NCI-H2107 (cell line): ENCODE results near the gene PUS1.

Experiments used
- DNase-seq: peaks from one replicate; lab custom pipeline; 2025; lab: John Stamatoyannopoulos, UW

PUS1 gene

DNA sequence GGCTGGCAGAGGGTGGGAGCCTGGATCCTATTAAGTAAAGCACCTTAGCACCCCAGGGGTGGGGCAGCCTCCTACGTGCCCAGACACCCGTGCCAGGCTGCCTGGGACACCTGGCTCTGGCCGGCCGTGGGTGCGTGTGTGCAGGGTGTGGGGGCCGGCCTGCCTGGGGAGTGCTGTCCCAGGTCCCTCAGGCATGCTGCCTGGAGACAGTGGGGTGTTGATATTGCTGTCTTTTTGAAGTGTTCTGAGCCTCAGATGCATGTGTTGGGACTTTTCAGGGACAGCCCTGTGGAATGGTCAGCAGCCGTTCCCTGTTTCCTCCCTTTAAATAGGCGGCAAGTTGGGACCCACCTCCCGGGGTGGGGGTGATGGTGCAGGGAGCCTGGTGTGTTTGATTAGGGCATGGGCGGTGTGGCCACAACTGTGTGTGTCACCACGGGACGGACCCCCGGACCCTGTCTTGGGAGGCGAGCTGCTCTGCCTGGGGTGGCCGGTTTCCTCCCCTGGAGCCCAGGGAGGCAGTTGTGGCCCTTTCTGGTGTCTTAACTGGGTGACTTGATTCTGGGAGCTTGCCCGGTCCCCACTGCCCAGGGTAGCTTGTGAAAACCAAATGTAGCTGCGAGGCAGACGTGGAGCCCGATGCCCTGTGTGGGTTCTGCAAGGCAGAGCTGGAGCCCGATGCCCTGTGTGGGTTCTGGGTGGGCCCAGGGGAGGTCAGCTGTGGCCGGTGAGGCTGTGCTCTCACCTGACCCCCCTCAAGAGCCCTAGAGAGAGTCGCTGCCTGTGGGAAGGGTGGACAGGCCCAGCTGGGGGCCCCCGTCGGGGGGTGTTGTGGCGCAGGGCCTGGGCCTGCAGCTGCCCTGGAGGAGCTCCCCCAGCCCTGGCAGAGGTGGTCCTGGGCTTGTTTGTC is 26.5 kb upstream of the PUS1 start:
- DNase-seq = no peak

GRCh38 chr12:131903270-131904255 is 25.5 kb upstream of the PUS1 start:
- no peak for DNase-seq

GRCh38 chr12:131904346-131904745 is 24.7 kb upstream of the PUS1 start:
- DNase-seq = no peak

DNA sequence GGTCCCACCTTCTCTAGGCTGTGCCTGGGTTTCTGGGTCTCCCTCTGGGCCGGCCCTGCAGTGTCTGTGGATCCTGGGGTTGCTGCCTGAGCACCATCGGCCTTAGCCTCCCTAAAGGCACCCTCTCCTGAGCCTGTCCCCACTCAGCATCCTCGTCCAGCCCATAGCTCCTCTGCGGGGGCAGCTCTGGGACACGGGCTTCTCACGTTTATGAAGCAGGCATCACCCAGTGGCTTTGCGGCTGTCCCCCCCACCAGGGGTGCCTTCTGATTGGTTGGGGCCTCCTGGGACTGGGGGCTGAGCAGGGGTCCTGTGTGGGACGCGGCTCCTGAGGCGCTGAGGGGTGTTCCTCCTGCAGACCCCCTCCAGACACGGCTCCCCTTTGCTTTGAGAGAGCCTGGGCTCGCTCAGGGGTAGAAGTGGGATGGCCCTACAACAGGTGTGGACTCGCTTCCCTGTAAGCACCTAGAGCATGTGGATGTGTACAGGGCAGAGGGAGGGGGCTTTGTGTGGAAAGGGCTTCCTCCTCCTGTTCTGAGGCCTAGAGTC is 23.9 kb upstream of the PUS1 start:
- no peak for DNase-seq

DNA sequence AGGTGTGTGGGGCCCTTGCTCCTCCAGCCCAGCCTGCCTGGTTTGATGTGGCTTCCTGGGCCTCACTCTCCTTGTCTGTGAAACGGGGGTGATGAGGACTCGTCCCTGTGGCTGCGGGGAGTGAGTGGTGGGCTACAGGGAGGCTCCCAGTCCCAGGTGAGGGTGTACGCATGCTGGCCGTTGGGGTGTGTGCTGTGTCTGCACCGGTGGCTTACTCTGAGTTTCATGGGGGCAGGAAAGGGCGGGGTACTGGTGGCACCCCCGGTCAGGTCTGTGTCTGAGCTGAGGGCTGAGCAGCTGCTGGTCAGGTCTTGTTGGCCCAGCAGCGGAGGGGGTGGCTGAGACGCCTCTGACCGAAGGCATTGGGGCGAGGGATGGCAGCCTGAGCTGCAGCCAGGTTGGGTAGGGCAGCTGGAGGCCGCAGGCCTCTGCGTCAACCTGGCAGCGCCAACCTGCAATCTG is 23.4 kb upstream of the PUS1 start:
- no peak for DNase-seq

DNA sequence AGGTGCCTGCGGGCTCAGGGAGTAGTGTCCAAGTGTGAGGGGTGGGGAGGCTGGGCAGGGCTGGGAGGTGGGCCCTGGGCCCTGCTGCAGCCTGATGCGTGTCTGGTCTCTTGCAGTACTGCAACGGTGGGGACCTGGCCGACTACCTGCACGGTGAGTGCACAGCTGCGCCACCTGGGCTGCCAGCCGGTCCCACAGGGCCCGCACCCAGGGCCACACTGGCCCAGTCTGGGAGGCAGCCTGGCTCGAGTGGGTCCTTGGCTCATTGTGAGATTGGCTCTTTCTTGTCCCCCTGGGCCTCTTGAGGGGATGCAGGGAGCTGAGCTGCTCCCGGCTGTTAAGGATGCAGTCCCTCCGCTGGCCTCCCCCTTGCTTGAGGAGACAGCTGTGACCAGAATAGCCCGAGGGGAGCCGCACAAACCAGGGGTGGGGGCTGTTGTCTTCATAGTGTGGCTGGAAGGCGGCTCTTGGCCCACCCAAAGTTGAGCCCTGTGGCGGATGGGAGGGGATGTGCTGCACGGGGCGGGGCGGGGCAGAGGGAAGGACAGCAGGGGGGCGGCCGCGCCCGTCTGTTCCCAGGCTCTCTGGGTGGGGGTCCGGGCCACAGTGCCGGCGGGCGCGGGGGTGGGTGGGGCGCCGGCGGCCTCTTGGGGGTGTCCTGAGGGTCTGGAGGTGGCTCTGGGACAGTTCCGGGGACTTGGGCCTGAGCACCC is 21.5 kb upstream of the PUS1 start:
- no peak for DNase-seq

GRCh38 chr12:131908092-131909080 is 20.7 kb upstream of the PUS1 start:
- DNase-seq = no peak

DNA sequence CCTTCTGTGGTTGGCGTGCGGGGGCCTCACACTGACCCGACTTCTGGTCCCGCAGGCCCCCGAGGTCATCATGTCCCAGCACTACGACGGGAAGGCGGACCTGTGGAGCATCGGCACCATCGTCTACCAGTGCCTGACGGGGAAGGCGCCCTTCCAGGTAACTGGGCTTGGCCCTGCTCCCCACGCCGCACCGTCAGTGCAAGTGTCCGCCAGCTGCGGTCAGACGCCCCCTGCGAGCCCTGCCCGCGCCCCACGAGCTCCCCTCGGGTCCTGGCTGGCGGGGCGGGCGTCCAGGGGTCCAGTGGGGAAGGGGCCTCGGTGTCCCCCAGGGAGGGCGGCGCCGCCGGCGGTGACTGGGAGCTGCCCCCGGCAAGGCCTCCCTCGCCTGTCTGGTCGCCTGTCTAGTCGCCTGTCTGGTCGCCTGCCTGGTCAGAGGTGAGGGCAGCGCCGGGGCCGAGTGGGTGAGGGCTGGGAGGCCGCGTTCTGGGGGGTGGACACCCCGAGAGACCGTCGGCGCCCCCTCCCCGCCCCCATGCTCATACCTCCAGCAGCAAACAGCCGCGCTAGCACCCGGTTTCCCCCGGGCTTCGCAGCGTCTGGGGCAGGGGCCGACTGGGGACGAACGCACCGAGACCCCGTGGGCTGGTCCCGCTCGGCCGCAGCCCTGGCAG is 19.9 kb upstream of the PUS1 start:
- DNase-seq = no peak

- no peak for DNase-seq
These were observed 19.3 kb upstream of the PUS1 start for GRCh38 chr12:131909752-131910219.

DNA sequence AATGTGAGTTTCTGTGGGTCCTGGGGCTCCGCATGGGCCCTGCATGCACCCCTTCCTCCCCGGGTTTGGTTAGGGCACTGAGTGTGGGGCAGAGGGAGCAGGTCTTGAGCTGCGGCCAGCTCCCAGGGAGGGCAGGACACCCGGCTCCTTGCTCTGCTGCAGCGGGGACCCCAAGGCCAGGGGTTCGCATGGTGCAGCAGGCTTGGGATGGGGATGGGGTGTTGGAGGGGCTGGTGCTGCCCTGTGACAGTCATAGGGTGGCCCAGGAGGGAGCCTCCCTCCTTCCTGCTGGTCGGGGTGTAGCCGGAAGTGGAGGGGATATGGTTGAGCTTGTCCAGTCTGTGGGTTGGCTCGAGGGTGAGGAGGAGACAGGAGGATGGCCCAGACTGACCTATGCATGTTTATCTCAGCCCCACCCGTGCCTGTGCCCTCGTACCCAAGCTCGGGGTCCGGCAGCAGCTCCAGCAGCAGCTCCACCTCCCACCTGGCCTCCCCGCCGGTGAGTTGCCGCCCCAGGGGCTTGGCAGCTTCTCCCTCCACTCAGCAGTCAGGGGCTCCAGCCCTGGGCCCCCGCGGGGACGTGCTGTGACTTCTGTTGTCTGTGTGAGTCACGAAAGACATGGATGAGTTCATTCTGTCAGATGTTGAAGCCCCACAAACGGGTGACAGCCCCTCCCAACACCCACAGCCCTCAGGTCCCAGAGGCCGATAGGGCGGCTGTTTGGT is 18.6 kb upstream of the PUS1 start:
- DNase-seq = no peak

GRCh38 chr12:131911028-131911650 is 17.9 kb upstream of the PUS1 start:
- no peak for DNase-seq

DNA sequence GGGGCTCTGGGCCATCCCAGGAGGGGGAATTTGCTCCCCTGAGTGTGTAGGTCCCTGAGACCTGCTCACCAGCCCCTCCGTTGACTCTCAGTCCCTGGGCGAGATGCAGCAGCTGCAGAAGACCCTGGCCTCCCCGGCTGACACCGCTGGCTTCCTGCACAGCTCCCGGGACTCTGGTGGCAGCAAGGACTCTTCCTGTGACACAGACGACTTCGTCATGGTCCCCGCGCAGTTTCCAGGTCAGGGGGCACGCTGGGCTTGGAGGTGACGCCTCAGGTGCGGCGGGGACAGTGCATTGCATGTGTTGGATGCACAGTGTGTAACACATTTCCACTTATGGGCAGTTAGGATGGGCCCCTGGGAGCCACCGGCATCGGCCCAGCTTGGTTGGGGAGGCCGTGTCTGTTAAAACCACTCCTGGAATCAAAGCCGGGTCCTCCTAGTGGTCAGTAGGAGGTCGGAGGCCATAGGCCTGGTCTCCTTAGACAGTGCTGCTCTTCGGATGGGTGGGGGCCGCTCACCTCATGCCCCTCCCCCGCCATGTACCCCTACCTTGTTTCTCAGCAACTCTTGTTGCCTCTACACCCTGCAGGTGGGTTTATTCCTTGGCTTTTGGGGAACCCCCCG is 17.1 kb upstream of the PUS1 start:
- DNase-seq = no peak

DNA sequence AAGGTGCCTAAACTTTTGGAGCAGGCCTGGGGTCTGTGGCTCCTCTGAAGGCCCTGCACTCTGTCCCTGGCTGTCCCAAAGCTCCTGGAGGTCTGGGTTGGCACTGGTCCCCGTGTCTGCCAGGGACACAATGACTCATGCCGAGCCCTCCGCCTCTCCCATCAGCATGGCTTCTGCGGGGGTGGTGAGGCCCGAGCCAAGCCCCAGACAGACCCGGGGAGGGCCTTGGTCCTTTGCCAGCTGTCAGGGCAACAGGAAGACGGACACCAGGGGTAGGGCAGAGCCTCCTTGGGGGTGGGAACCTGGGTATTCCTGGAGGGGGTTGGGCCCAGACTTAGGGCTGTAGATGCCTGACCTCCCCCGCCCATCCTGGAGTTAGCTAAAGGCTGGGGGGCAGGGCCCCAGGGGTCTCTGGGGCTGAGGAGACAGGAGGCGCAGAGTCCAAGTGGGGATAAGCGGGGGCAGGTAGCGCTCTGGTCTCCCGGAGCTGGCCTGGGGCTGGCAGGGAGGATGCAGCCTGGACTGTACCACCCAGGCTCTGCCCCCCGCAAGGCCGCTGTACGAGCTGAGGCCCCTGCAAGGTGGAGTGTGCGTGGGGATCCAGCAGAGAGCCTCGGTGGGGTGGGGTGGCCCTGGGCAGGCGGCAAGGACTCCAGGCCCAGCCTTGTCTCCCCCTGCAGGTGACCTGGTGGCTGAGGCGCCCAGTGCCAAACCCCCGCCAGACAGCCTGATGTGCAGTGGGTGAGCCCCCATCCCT is 16.4 kb upstream of the PUS1 start:
- no peak for DNase-seq

DNA sequence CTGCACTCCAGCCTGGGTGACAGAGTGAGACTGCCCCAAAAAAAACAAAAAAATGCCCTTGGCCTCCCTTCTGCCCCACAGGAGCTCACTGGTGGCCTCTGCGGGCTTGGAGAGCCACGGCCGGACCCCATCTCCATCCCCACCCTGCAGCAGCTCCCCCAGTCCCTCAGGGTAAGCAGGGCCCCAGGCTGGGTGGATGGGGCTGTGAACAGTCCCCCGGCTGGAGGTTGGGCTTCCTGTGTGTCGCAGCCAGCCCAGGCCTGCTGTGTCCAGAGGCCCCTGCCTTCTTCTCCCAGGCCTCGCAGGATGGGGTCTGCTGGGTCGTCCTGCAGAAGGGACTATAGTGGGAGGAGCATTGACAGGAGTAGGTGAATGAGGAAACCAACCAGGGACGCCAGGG is 15.4 kb upstream of the PUS1 start:
- DNase-seq = no peak

GRCh38 chr12:131914179-131914702 is 14.8 kb upstream of the PUS1 start:
- no peak for DNase-seq

DNA sequence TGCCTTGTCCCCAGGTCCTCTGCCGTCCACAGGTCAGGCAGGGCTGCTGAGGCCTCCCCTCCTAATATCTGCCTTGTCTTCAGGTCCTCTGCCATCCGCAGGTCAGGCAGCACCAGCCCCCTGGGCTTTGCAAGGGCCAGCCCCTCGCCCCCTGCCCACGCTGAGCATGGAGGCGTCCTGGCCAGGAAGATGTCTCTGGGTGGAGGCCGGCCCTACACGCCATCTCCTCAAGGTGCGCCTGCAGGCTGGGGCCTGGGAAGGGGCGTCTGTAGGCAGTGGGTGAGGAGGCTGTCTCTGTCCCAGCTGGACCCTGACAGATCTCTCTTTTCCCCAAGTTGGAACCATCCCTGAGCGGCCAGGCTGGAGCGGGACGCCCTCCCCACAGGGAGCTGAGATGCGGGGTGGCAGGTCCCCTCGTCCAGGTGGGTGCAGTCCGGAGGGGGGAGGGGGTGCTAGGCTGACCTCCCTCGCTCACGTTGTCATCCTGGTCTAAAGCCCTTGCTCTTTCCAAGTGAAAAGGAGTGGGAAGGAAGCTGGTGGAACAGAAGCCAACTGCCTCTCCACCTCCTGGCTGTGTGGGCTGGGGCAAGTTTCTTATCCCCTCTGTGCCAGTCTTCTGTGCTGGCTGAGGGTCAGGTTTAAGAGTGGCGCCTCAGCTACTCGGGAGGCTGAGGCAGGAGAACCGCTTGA is 13.9 kb upstream of the PUS1 start:
- DNase-seq = no peak

- no peak for DNase-seq
These were observed 13.3 kb upstream of the PUS1 start for GRCh38 chr12:131915823-131916222.
